ENCODE results near the gene SYF2. TPM values are rescaled to one million over a fixed set of nuclear protein-coding genes. Genes with fewer than 3 reads are reported as not detected.

The SYF2 gene
- total RNA-seq, 2 donors from 2014 or later = 46.5 to 51.0 TPM

- Histone ChIP-seq H3K4me1 (replicated peaks) (no peaks in the 10 kb centered on the region), H3K27ac (no peak overlapping the region), H3K4me3 (no peak overlapping the region), H3K9me3 (no peaks in the 10 kb centered on the region), H3K36me3 (no peaks in the 10 kb centered on the region), H3K27me3 (replicated peaks; ENCODE audit: insufficient read depth) (no peaks in the 10 kb centered on the region)
- intact Hi-C loops (cut with DNase I) = no loop called here
- 88% methylated on average over 5 of the region's 5 CpGs for WGBS
- no peak for TF ChIP-seq POLR2AphosphoS5 (IDR thresholded peaks at IDR 0.05)
- no peak for TF ChIP-seq POLR2A (IDR thresholded peaks at IDR 0.05)
- no peak for DNase-seq (ENCODE audit: low spot score)
These were observed 45.2 kb downstream of the SYF2 start for GRCh38 chr1:25187077-25187476.

GRCh38 chr1:25186161-25187007 lies 45.9 kb downstream of the SYF2 start:
- 71% methylated on average over 14 of the region's 14 CpGs for whole genome bisulfite sequencing
- no peaks in the 10 kb centered on the region for H3K36me3 ChIP-seq
- no peaks in the 10 kb centered on the region for H3K27me3 ChIP-seq (replicated peaks; ENCODE audit: insufficient read depth)
- no peaks in the 10 kb centered on the region for H3K9me3 ChIP-seq
- intact Hi-C loops (cut with DNase I) = no loop called here
- H3K4me3 ChIP-seq = no peak overlapping the region
- H3K4me1 ChIP-seq (replicated peaks) = no peaks in the 10 kb centered on the region
- DNase-seq (ENCODE audit: low spot score) = no peak
- H3K27ac ChIP-seq = no peak overlapping the region
- no peak for TF ChIP-seq POLR2A (IDR thresholded peaks at IDR 0.05)
- TF ChIP-seq POLR2AphosphoS5 (IDR thresholded peaks at IDR 0.05) = no peak
- TF ChIP-seq CTCF (IDR thresholded peaks at IDR 0.05) = no peak

- intact Hi-C loops (cut with DNase I) = no loop called here
These were observed 46.7 kb downstream of the SYF2 start for GRCh38 chr1:25185409-25186160.

GRCh38 chr1:25184001-25184762 lies 48.1 kb downstream of the SYF2 start:
- TF ChIP-seq CTCF (IDR thresholded peaks at IDR 0.05) (no peak), POLR2A (IDR thresholded peaks at IDR 0.05) (no peak), POLR2AphosphoS5 (IDR thresholded peaks at IDR 0.05) (no peak)
- H3K4me1 ChIP-seq (replicated peaks) = no peaks in the 10 kb centered on the region
- DNase-seq (ENCODE audit: low spot score) = no peak
- H3K9me3 ChIP-seq = no peaks in the 10 kb centered on the region
- intact Hi-C loops (cut with DNase I) = no loop called here
- no peak overlapping the region for H3K27ac ChIP-seq
- no peaks in the 10 kb centered on the region for H3K36me3 ChIP-seq
- WGBS = 88% methylated on average over 13 of the region's 13 CpGs
- H3K4me3 ChIP-seq = no peak overlapping the region
- H3K27me3 ChIP-seq (replicated peaks; ENCODE audit: insufficient read depth) = no peaks in the 10 kb centered on the region

More at GRCh38 chr1:25185409-25186160, 46.7 kb downstream of the SYF2 start:
- Histone ChIP-seq H3K36me3 (no peaks in the 10 kb centered on the region), H3K4me3 (no peak overlapping the region), H3K27me3 (replicated peaks; ENCODE audit: insufficient read depth) (no peaks in the 10 kb centered on the region), H3K27ac (no peak overlapping the region), H3K9me3 (no peaks in the 10 kb centered on the region), H3K4me1 (replicated peaks) (no peaks in the 10 kb centered on the region)
- no peak for DNase-seq (ENCODE audit: low spot score)
- no peak for TF ChIP-seq CTCF (IDR thresholded peaks at IDR 0.05)
- TF ChIP-seq POLR2A (IDR thresholded peaks at IDR 0.05) = no peak
- no peak for TF ChIP-seq POLR2AphosphoS5 (IDR thresholded peaks at IDR 0.05)
- WGBS = 32% methylated on average over 10 of the region's 10 CpGs
